PC-3 (cell line): Measurements from ENCODE around the gene LAMA2. TPM values are rescaled to one million over a fixed set of nuclear protein-coding genes. Genes with fewer than 3 reads are reported as not detected.

Experiments
- ATAC-seq: fragments of 200-7000 bp; cut with Tn5 transposase; 2 replicates; pipeline ENCODE4 v1.9.1; 2020; ENCODE audit warnings: mild to moderate bottlenecking, moderate library complexity
- BruUV-seq: library from RNA; stranded (reverse); fragments of 400-500 nt; replicated peaks from 2 replicates; lab custom pipeline; 2021; lab: Mats Ljungman, UMichigan
- CTCF ChIA-PET: fragments of 300-600 bp; sonication (Branson Sonifier 250); formaldehyde crosslinking; loops from one replicate; lab custom pipeline; 2022; ENCODE audit warnings: antibody characterized with exemption; lab: Charles Lee
- POLR2A ChIA-PET: fragments of 300-600 bp; sonication (Branson Sonifier 250); formaldehyde crosslinking; loops from one replicate; lab custom pipeline; 2022; ENCODE audit warnings: antibody characterized with exemption; ENCODE audit not compliant: unreplicated experiment; lab: Charles Lee
- DNase-seq: peaks from one replicate; pipeline ENCODE4 v3.0.0-alpha.2; 2015
- H2AFZ ChIP-seq: fragments of 300-600 bp; sonication (generic); 2 replicates; pipeline ENCODE4 v1.6.0; 2016; ENCODE audit warnings: antibody characterized with exemption, low read length
- H3F3A ChIP-seq: fragments of 300-600 bp; sonication (generic); one replicate; pipeline ENCODE4 v1.6.0; 2017; ENCODE audit warnings: antibody characterized with exemption, low read length, control low read depth, mild to moderate bottlenecking; ENCODE audit not compliant: unreplicated experiment
- H3K27ac ChIP-seq: fragments of 300-600 bp; sonication (generic); 2 replicates; pipeline ENCODE4 v1.5.1; 2016; ENCODE audit warnings: mild to moderate bottlenecking, low read length
- H3K27me3 ChIP-seq: fragments of 300-600 bp; sonication (generic); 2 replicates; pipeline ENCODE4 v1.6.1; 2016; ENCODE audit warnings: low read length, mixed read lengths
- H3K36me3 ChIP-seq: fragments of 300-600 bp; sonication (generic); 2 replicates; pipeline ENCODE4 v1.6.1; 2016; ENCODE audit warnings: low read depth, mixed run types, low read length, mixed read lengths
- H3K4me1 ChIP-seq: fragments of 300-600 bp; sonication (generic); 2 replicates; pipeline ENCODE4 v1.5.1; 2016; ENCODE audit warnings: low read length; ENCODE audit not compliant: insufficient read depth
- H3K4me2 ChIP-seq: fragments of 300-600 bp; sonication (generic); 2 replicates; pipeline ENCODE4 v1.6.0; 2016; ENCODE audit warnings: low read length
- H3K4me3 ChIP-seq: fragments of 300-600 bp; sonication (generic); 2 replicates; pipeline ENCODE4 v1.5.1; 2016; ENCODE audit warnings: mild to moderate bottlenecking, low read length, mixed read lengths
- H3K79me2 ChIP-seq: fragments of 300-600 bp; sonication (generic); 2 replicates; pipeline ENCODE4 v1.6.1; 2017; ENCODE audit warnings: low read length, mixed read lengths
- H3K9ac ChIP-seq: fragments of 300-600 bp; sonication (generic); 2 replicates; pipeline ENCODE4 v1.6.0; 2016; ENCODE audit warnings: mild to moderate bottlenecking, low read length
- H3K9me2 ChIP-seq: fragments of 300-600 bp; sonication (generic); replicated peaks from 2 replicates; pipeline ENCODE4 v1.6.1; 2016; ENCODE audit warnings: mixed run types, low read length, mixed read lengths
- H3K9me3 ChIP-seq: fragments of 300-600 bp; sonication (generic); 2 replicates; pipeline ENCODE4 v1.6.1; 2016; ENCODE audit warnings: low read length, mixed read lengths
- H4K20me1 ChIP-seq: fragments of 300-600 bp; sonication (generic); 2 replicates; pipeline ENCODE4 v1.6.1; 2016; ENCODE audit warnings: low read length, mixed read lengths
- CTCF ChIP-seq: fragments of 300-600 bp; sonication (generic); conservative IDR thresholded peaks from 2 replicates; pipeline ENCODE4 v1.5.1; 2017; ENCODE audit warnings: antibody characterized with exemption, low read depth, mild to moderate bottlenecking, low read length
- EZH2 ChIP-seq: fragments of 300-600 bp; sonication (generic); IDR thresholded peaks from one replicate; pipeline ENCODE4 v1.6.1; 2017; ENCODE audit warnings: antibody characterized with exemption, mild to moderate bottlenecking, low read length; ENCODE audit not compliant: unreplicated experiment
- EZH2phosphoT487 ChIP-seq: fragments of 300-600 bp; sonication (generic); IDR thresholded peaks from 2 replicates; pipeline ENCODE4 v1.6.1; 2018; ENCODE audit warnings: mild to moderate bottlenecking, antibody characterized with exemption, low read length, borderline replicate concordance
- intact Hi-C: fragments of 100-400 bp; cut with micrococcal nuclease; formaldehyde crosslinking; loops from 2 replicates; pipeline ENCODE4 v1.9.0; 2023
- total RNA-seq: library from RNA; depleted of rRNA; stranded (reverse); fragments of >200 nt; gene quantifications from 2 replicates; pipeline ENCODE4 v1.2.3, GENCODE V29; 2014

Gene LAMA2
- total RNA-seq, 1 experiment from 2014 or later = 0.22 TPM

- Histone ChIP-seq H4K20me1 (no peaks in the 10 kb centered on the region), H3K4me1 (peaks cover 58% of the 10 kb centered on the region), H2AFZ (no peak overlapping the region), H3K9me2 (no peaks in the 10 kb centered on the region), H3K36me3 (no peaks in the 10 kb centered on the region), H3F3A (peaks cover 11% of the 10 kb centered on the region), H3K9me3 (no peaks in the 10 kb centered on the region), H3K4me2 (peak overlapping the region; percentile 46; the same call in 1 of the 2 replicates), H3K4me3 (no peak overlapping the region), H3K27ac (peak overlapping the region; percentile 40), H3K79me2 (no peaks in the 10 kb centered on the region), H3K27me3 (no peaks in the 10 kb centered on the region), H3K9ac (no peak overlapping the region)
- ATAC-seq (peak; percentile 47), DNase-seq (peak; percentile 57)
- intact Hi-C loops = loop anchor here (5.0 kb wide), 2 partner anchors 57 to 502 kb away; no protein-coding TSS in a partner anchor
- ChIA-PET POLR2A (no interaction called here), CTCF (no interaction called here)
- no peak for TF ChIP-seq EZH2phosphoT487
- no peak for TF ChIP-seq EZH2
- no peak for TF ChIP-seq CTCF
- BruUV-seq = no TSS peak
Observed at GRCh38 chr6:129309154-129309553, 426.2 kb downstream of the LAMA2 start.

GRCh38 chr6:129312880-129313279, 429.9 kb downstream of the LAMA2 start:
- no peaks in the 10 kb centered on the region for H3K36me3 ChIP-seq
- no peaks in the 10 kb centered on the region for H4K20me1 ChIP-seq
- no peaks in the 10 kb centered on the region for H3K79me2 ChIP-seq
- H3K9me3 ChIP-seq = no peaks in the 10 kb centered on the region
- peaks cover 11% of the 10 kb centered on the region for H3F3A ChIP-seq
- intact Hi-C loops = no loop called here
- ChIA-PET POLR2A (interaction anchor here (0.6 kb wide), 2 partner anchors 8 to 19 kb away, joined by 3 to 7 read pairs; no protein-coding TSS in a partner anchor), CTCF (no interaction called here)
- no peak overlapping the region for H2AFZ ChIP-seq
- ATAC-seq (peak; percentile 90), DNase-seq (peak; percentile 92)
- peak overlapping the region; percentile 77 for H3K27ac ChIP-seq
- H3K4me2 ChIP-seq = peak overlapping the region; percentile 78
- TF ChIP-seq EZH2phosphoT487 = no peak
- no peak for TF ChIP-seq EZH2
- TF ChIP-seq CTCF = no peak
- H3K27me3 ChIP-seq = no peaks in the 10 kb centered on the region
- H3K9ac ChIP-seq = peak overlapping the region; percentile 39; the same call in 1 of the 2 replicates
- peaks cover 45% of the 10 kb centered on the region for H3K4me1 ChIP-seq
- H3K4me3 ChIP-seq = peak overlapping the region; percentile 20; the same call in 1 of the 2 replicates
- no TSS peak for BruUV-seq
- H3K9me2 ChIP-seq = no peaks in the 10 kb centered on the region

- ATAC-seq (no peak), DNase-seq (no peak)
- no TSS peak for BruUV-seq
- no peak overlapping the region for H3K27ac ChIP-seq
- POLR2A ChIA-PET = no interaction called here
- H3K4me1 ChIP-seq = peaks cover 41% of the 10 kb centered on the region
- H3K27me3 ChIP-seq = no peaks in the 10 kb centered on the region
- H3K4me2 ChIP-seq = no peak overlapping the region
- no peak overlapping the region for H3K4me3 ChIP-seq
- peaks cover 11% of the 10 kb centered on the region for H3F3A ChIP-seq
- H2AFZ ChIP-seq = no peak overlapping the region
- no peaks in the 10 kb centered on the region for H4K20me1 ChIP-seq
- CTCF ChIA-PET = no interaction called here
- H3K36me3 ChIP-seq = no peaks in the 10 kb centered on the region
- no peak overlapping the region for H3K9ac ChIP-seq
- TF ChIP-seq EZH2 (no peak), EZH2phosphoT487 (no peak), CTCF (no peak)
- H3K79me2 ChIP-seq = no peaks in the 10 kb centered on the region
- H3K9me2 ChIP-seq = no peaks in the 10 kb centered on the region
- H3K9me3 ChIP-seq = no peaks in the 10 kb centered on the region
- intact Hi-C loops = no loop called here
Observed at GRCh38 chr6:129314575-129314974, 431.6 kb downstream of the LAMA2 start.
